MM.1S (cell line): ENCODE results near the gene DUSP1.

ENCODE experiments used
- EZH2 ChIP-seq: fragments of 300-600 bp; sonication (generic); optimal IDR thresholded peaks from 2 replicates; pipeline ENCODE3; 2017; ENCODE audit warnings: low read depth, mild to moderate bottlenecking, antibody characterized with exemption, low read length, mixed read lengths
- TF ChIP-seq, protein P1 (sequence below): fragments of 300-600 bp; sonication (generic); IDR thresholded peaks from 2 replicates; pipeline ENCODE4 v1.5.1; 2016; ENCODE audit warnings: antibody characterized with exemption, low read length, mixed read lengths

DNA sequence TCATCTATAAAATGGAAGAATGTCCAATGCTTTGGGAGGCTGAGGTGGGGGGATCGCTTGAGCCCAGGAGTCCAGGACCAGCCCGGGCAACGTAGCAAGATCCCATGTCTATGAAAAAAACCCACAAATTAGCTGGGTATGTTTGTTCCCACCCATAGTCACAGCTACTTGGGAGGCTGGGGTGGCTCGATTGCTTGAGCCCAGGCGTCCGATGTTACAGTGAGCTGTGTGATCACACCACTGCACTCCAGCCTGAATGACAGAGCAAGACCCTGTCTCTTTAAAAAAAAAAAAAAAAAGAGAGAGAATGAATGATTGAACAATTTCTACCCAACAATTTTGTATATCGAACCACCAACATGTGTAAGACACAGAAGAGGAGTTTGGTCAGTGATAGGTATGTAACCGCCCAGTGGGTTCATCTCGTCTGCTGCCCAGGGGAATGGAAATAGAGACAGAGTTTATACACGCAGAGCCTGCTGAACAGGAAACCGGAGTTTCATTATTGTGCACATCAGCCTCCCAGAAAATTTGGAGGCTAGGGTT lies 36.8 kb upstream of the DUSP1 start:
- no peak for TF ChIP-seq EZH2
- TF ChIP-seq, protein P1, sequence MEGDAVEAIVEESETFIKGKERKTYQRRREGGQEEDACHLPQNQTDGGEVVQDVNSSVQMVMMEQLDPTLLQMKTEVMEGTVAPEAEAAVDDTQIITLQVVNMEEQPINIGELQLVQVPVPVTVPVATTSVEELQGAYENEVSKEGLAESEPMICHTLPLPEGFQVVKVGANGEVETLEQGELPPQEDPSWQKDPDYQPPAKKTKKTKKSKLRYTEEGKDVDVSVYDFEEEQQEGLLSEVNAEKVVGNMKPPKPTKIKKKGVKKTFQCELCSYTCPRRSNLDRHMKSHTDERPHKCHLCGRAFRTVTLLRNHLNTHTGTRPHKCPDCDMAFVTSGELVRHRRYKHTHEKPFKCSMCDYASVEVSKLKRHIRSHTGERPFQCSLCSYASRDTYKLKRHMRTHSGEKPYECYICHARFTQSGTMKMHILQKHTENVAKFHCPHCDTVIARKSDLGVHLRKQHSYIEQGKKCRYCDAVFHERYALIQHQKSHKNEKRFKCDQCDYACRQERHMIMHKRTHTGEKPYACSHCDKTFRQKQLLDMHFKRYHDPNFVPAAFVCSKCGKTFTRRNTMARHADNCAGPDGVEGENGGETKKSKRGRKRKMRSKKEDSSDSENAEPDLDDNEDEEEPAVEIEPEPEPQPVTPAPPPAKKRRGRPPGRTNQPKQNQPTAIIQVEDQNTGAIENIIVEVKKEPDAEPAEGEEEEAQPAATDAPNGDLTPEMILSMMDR = no peak
